K562 (cell line): ENCODE measurements around the gene TRIM33. TPM values are rescaled to one million over a fixed set of nuclear protein-coding genes. Genes with fewer than 3 reads are reported as not detected.
A peak's percentile ranks its signal among the peaks of the same experiment; 100 is the strongest.

Experiments used
- ATF1 ChIP-seq, 2 experiments: fragments of 450-650 bp in 1 of 2; IDR thresholded peaks; 2 replicates each; pipeline ENCODE4 v1.6.1; 2016; ENCODE audit warnings: missing compliant biosample characterization in 1 of 2, missing genetic modification characterization in 1 of 2
- CREBBP ChIP-seq: IDR thresholded peaks from one replicate; pipeline ENCODE4 v1.6.1; 2012; ENCODE audit warnings: low read depth, mild to moderate bottlenecking, control low read depth, inconsistent platforms, low read length
- CTBP1 ChIP-seq: fragments of 450-650 bp; IDR thresholded peaks from 2 replicates; pipeline ENCODE4 v1.6.1; 2016; ENCODE audit warnings: borderline replicate concordance
- E2F1 ChIP-seq: sonication (generic); formaldehyde crosslinking; IDR thresholded peaks from 2 replicates; pipeline ENCODE4 v1.8.1; 2023; ENCODE audit warnings: mild to moderate bottlenecking, missing genetic modification reagents, moderate library complexity
- FOXP1 ChIP-seq: sonication (generic); formaldehyde crosslinking; IDR thresholded peaks from 2 replicates; pipeline ENCODE4 v1.8.0; 2022; ENCODE audit warnings: mild to moderate bottlenecking, missing genetic modification reagents
- FOXP4 ChIP-seq: sonication (generic); formaldehyde crosslinking; IDR thresholded peaks from 2 replicates; pipeline ENCODE4 v1.8.0; 2022; ENCODE audit warnings: mild to moderate bottlenecking, missing genetic modification reagents, borderline replicate concordance
- HLTF ChIP-seq: fragments of 450-650 bp; IDR thresholded peaks from 2 replicates; pipeline ENCODE4 v1.6.1; 2016
- HMG20A ChIP-seq: fragments of 450-650 bp; formaldehyde crosslinking; conservative IDR thresholded peaks from 2 replicates; pipeline ENCODE4 v1.4.0; 2020; ENCODE audit warnings: mild to moderate bottlenecking, mixed read lengths
- KLF10 ChIP-seq: fragments of 250-450 bp; sonication (Bioruptor Pico); IDR thresholded peaks from 2 replicates; pipeline ENCODE4 v1.6.1; 2021; ENCODE audit warnings: matching md5 sums
- MAFK ChIP-seq: IDR thresholded peaks from 2 replicates; pipeline ENCODE4 v1.6.1; 2011; ENCODE audit warnings: low read length, improper control_type of control experiment
- MECOM ChIP-seq: fragments of 250-450 bp; sonication (Bioruptor Pico); IDR thresholded peaks from 2 replicates; pipeline ENCODE4 v1.8.0; 2022; ENCODE audit warnings: inconsistent platforms
- NFIC ChIP-seq: fragments of 450-650 bp; IDR thresholded peaks from 2 replicates; pipeline ENCODE4 v1.6.1; 2017; ENCODE audit warnings: mild to moderate bottlenecking, inconsistent platforms
- PCBP1 ChIP-seq: fragments of 200-400 bp; formaldehyde crosslinking; IDR thresholded peaks from 2 replicates; pipeline ENCODE4 v1.6.1; 2018; ENCODE audit warnings: mild to moderate bottlenecking, low read depth, low read length; ENCODE audit not compliant: poor library complexity, severe bottlenecking
- U2AF2 ChIP-seq: fragments of 200-400 bp; formaldehyde crosslinking; optimal IDR thresholded peaks from 2 replicates; pipeline ENCODE3; 2017; ENCODE audit warnings: low read depth, mild to moderate bottlenecking, low read length
- XRCC3 ChIP-seq: fragments of 450-650 bp; IDR thresholded peaks from 2 replicates; pipeline ENCODE4 v1.6.1; 2017; ENCODE audit warnings: mild to moderate bottlenecking, moderate library complexity
- ZC3H8 ChIP-seq: fragments of 450-650 bp; IDR thresholded peaks from 2 replicates; pipeline ENCODE4 v1.6.1; 2017
- ZEB2 ChIP-seq: fragments of 450-650 bp; IDR thresholded peaks from 2 replicates; pipeline ENCODE4 v1.6.1; 2016
- ZFX ChIP-seq: sonication (generic); formaldehyde crosslinking; IDR thresholded peaks from 2 replicates; pipeline ENCODE4 v1.8.0; 2022; ENCODE audit warnings: mild to moderate bottlenecking, missing genetic modification reagents, moderate library complexity
- ZNF589 ChIP-seq: fragments of 200-800 bp; sonication (Bioruptor generic); IDR thresholded peaks from 2 replicates; pipeline ENCODE4 v1.6.1; 2016; ENCODE audit warnings: low read depth, missing genetic modification characterization, missing compliant biosample characterization
- ZNF76 ChIP-seq: fragments of 250-450 bp; sonication (Bioruptor Pico); IDR thresholded peaks from 2 replicates; pipeline ENCODE4 v1.4.0; 2020; ENCODE audit warnings: mild to moderate bottlenecking, moderate library complexity, borderline replicate concordance
- polyA plus RNA-seq, 8 experiments: library from polyadenylated mRNA; depleted of rRNA in 4 of 8; stranded (reverse) in 5 of 8; unstranded in 3 of 8; fragments of >200 nt; fragmentation: Nextera tagmentation in 2 of 8; fragmentation: Illumina TruSeq in 1 of 8; extraction: Ambion mirVana in 2 of 8; extraction: Trizol in 1 of 8; gene quantifications; 2 replicates each; pipeline versions ENCODE4 v1.2.1 to v1.2.3, GENCODE V29; 2011 to 2014; ENCODE audit warnings: inconsistent platforms in 1 of 8, missing spikeins in 1 of 8
- total RNA-seq, 7 experiments: library from RNA; depleted of rRNA in 6 of 7; stranded (reverse); fragments of >200 nt in 6 of 7; fragmentation: Illumina TruSeq in 2 of 7; extraction: Trizol in 2 of 7; gene quantifications; 2 replicates each; pipeline versions ENCODE4 v1.2.1 to v1.2.3, GENCODE V29; 2011 to 2021; ENCODE audit warnings: low replicate concordance in 1 of 7
- TF ChIP-seq, protein P1 (sequence below): fragments of 250-450 bp; sonication (Bioruptor Pico); IDR thresholded peaks from 2 replicates; pipeline ENCODE4 v1.6.1; 2021; ENCODE audit warnings: mild to moderate bottlenecking
- TF ChIP-seq, protein P2 (sequence below): fragments of 450-650 bp; formaldehyde crosslinking; IDR thresholded peaks from 2 replicates; pipeline ENCODE4 v1.4.0; 2020; ENCODE audit warnings: mild to moderate bottlenecking, moderate library complexity
- TF ChIP-seq, protein P3 (sequence below): fragments of 450-650 bp; formaldehyde crosslinking; IDR thresholded peaks from 2 replicates; pipeline ENCODE4 v1.4.0; 2022; ENCODE audit warnings: missing genetic modification characterization

TRIM33 gene
- total and polyA plus RNA-seq, 9 of the 15 experiments (the other 6 are each of a cell fraction or from before 2014, with no cell fraction given), result 9.3 to 58.4 (median 40.2) TPM

GRCh38 chr1:114511032-114511785 lies at the start of gene TRIM33 (continued):
- TF ChIP-seq, protein P1, sequence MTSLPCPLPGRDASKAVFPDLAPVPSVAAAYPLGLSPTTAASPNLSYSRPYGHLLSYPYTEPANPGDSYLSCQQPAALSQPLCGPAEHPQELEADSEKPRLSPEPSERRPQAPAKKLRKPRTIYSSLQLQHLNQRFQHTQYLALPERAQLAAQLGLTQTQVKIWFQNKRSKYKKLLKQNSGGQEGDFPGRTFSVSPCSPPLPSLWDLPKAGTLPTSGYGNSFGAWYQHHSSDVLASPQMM, result no peak
- TF ChIP-seq ZC3H8, result 0 out of 2 replicates have a peak, but pooled peaks have one; percentile 68
- 0 out of 2 replicates have a peak, but pooled peaks have one; percentile 30 for TF ChIP-seq HLTF
- TF ChIP-seq PCBP1, result peak; percentile 0
- peak; percentile 96 for TF ChIP-seq CTBP1
- TF ChIP-seq ZEB2, result peak; percentile 61; the same call in 1 of the 2 replicates
- TF ChIP-seq CREBBP, result no peak
- no peak for TF ChIP-seq FOXP4 (CRISPR knock-in tag)
- TF ChIP-seq NFIC, result peak; percentile 38; the same call in 1 of the 2 replicates
- TF ChIP-seq, protein P2, sequence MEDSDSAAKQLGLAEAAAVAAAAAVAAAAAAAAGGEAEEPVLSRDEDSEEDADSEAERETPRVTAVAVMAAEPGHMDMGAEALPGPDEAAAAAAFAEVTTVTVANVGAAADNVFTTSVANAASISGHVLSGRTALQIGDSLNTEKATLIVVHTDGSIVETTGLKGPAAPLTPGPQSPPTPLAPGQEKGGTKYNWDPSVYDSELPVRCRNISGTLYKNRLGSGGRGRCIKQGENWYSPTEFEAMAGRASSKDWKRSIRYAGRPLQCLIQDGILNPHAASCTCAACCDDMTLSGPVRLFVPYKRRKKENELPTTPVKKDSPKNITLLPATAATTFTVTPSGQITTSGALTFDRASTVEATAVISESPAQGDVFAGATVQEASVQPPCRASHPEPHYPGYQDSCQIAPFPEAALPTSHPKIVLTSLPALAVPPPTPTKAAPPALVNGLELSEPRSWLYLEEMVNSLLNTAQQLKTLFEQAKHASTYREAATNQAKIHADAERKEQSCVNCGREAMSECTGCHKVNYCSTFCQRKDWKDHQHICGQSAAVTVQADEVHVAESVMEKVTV (CRISPR knock-in tag), result peak; percentile 35; the same call in 1 of the 2 replicates
- no peak for TF ChIP-seq U2AF2
- TF ChIP-seq ATF1 (CRISPR knock-in tag; IDR thresholded peaks at IDR 0.05), result no peak
- peak; percentile 82 for TF ChIP-seq ATF1 (tag; IDR thresholded peaks at IDR 0.05)
- 0 out of 2 replicates have a peak, but pooled peaks have one; percentile 55 for TF ChIP-seq ZNF589 (CRISPR knock-in tag)
- TF ChIP-seq MAFK, result no peak
- no peak for TF ChIP-seq ZNF76
- TF ChIP-seq, protein P3, sequence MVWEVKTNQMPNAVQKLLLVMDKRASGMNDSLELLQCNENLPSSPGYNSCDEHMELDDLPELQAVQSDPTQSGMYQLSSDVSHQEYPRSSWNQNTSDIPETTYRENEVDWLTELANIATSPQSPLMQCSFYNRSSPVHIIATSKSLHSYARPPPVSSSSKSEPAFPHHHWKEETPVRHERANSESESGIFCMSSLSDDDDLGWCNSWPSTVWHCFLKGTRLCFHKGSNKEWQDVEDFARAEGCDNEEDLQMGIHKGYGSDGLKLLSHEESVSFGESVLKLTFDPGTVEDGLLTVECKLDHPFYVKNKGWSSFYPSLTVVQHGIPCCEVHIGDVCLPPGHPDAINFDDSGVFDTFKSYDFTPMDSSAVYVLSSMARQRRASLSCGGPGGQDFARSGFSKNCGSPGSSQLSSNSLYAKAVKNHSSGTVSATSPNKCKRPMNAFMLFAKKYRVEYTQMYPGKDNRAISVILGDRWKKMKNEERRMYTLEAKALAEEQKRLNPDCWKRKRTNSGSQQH (CRISPR knock-in tag), result no peak
- no peak for TF ChIP-seq KLF10
- TF ChIP-seq FOXP1 (CRISPR knock-in tag), result no peak; the same call in 1 of the 2 replicates
- TF ChIP-seq E2F1 (CRISPR knock-in tag), result peak; percentile 87
- peak; percentile 8; the same call in 1 of the 2 replicates for TF ChIP-seq ZFX
- TF ChIP-seq XRCC3, result no peak
- no peak for TF ChIP-seq MECOM (CRISPR knock-in tag)
- TF ChIP-seq HMG20A, result no peak
